ENCODE measurements around the gene UTP15.
A peak's percentile ranks its signal among the peaks of the same experiment; 100 is the strongest.

The UTP15 gene

GRCh38 chr5:73564018-73564417, 1.5 kb upstream of the UTP15 start:
- H3K4me3 ChIP-seq (ENCODE audit: low read length in 2 of 2) = peak overlapping the region; percentile 54 to 91
- H3K4me1 ChIP-seq (ENCODE audit: control insufficient read depth in 2 of 2, insufficient read depth in 2 of 2, low read length in 2 of 2) = peaks cover 20 to 21% of the 10 kb centered on the region in 2 donors
- H3K9ac ChIP-seq (ENCODE audit: low read depth in 1 of 2, low read length in 2 of 2) = peak overlapping the region; percentile 94 to 99
- H3K9me3 ChIP-seq (ENCODE audit: control insufficient read depth in 2 of 2, low read length in 2 of 2) = no peaks in the 10 kb centered on the region
- no peak overlapping the region for H3K27ac ChIP-seq (ENCODE audit: low read depth in 2 of 2, low read length in 2 of 2)
- H3K27me3 ChIP-seq (ENCODE audit: control insufficient read depth in 2 of 2, insufficient read depth in 2 of 2, low read length in 2 of 2) = no peaks in the 10 kb centered on the region
- peaks cover 9 to 14% of the 10 kb centered on the region in 2 donors for H3K36me3 ChIP-seq (ENCODE audit: control insufficient read depth in 2 of 2, insufficient read depth in 2 of 2, low read length in 2 of 2)

DNA sequence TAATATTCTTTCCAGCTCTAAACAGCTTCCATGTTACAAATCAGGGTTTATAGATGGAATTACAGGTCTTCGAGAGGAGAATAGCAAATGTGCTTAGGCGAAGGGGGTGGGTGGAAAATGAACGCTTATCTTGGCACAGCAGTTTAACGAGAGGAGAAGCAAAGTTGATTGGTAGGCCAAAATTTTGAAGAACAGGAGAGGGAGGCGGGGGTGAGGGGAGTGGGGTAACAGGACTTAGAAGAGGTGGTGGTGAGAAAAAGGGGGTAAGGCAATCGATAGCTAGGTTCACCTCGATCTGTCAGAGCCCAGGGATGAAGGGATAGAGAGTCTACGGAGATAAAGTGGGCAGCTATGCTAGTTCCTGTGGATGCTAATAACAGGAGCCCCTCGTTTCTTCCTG, 868 bp upstream of the UTP15 start:
- Histone ChIP-seq H3K27me3 (ENCODE audit: control insufficient read depth in 2 of 2, insufficient read depth in 2 of 2, low read length in 2 of 2) (no peaks in the 10 kb centered on the region), H3K27ac (ENCODE audit: low read depth in 2 of 2, low read length in 2 of 2) (peak overlapping the region; percentile 83 to 93), H3K4me1 (ENCODE audit: control insufficient read depth in 2 of 2, insufficient read depth in 2 of 2, low read length in 2 of 2) (peaks cover 20 to 21% of the 10 kb centered on the region in 2 donors), H3K4me3 (ENCODE audit: low read length in 2 of 2) (peak overlapping the region; percentile 91), H3K9ac (ENCODE audit: low read depth in 1 of 2, low read length in 2 of 2) (peak overlapping the region; percentile 94 to 99), H3K9me3 (ENCODE audit: control insufficient read depth in 2 of 2, low read length in 2 of 2) (no peaks in the 10 kb centered on the region), H3K36me3 (ENCODE audit: control insufficient read depth in 2 of 2, insufficient read depth in 2 of 2, low read length in 2 of 2) (peaks cover 9 to 17% of the 10 kb centered on the region in 2 donors)

- Histone ChIP-seq H3K4me1 (ENCODE audit: control insufficient read depth in 2 of 2, insufficient read depth in 2 of 2, low read length in 2 of 2) (peaks cover 20 to 21% of the 10 kb centered on the region in 2 donors), H3K27ac (ENCODE audit: low read depth in 2 of 2, low read length in 2 of 2) (peak overlapping the region; percentile 83 to 93), H3K9ac (ENCODE audit: low read depth in 1 of 2, low read length in 2 of 2) (peak overlapping the region; percentile 94 to 99), H3K4me3 (ENCODE audit: low read length in 2 of 2) (peak overlapping the region; percentile 91), H3K27me3 (ENCODE audit: control insufficient read depth in 2 of 2, insufficient read depth in 2 of 2, low read length in 2 of 2) (no peaks in the 10 kb centered on the region), H3K36me3 (ENCODE audit: control insufficient read depth in 2 of 2, insufficient read depth in 2 of 2, low read length in 2 of 2) (peaks cover 10 to 15% of the 10 kb centered on the region in 2 donors), H3K9me3 (ENCODE audit: control insufficient read depth in 2 of 2, low read length in 2 of 2) (no peaks in the 10 kb centered on the region)
These were observed 515 bp downstream of the UTP15 start for GRCh38 chr5:73565969-73566547.

GRCh38 chr5:73582285-73583145, 17.0 kb downstream of the UTP15 start:
- no peak overlapping the region for H3K9ac ChIP-seq (ENCODE audit: low read depth in 1 of 2, low read length in 2 of 2)
- peaks cover 25 to 28% of the 10 kb centered on the region in 2 donors for H3K36me3 ChIP-seq (ENCODE audit: control insufficient read depth in 2 of 2, insufficient read depth in 2 of 2, low read length in 2 of 2)

GRCh38 chr5:73587923-73588322, 22.4 kb downstream of the UTP15 start:
- H3K9ac ChIP-seq (ENCODE audit: low read depth in 1 of 2, low read length in 2 of 2) = no peak overlapping the region
- no peaks in the 10 kb centered on the region for H3K4me1 ChIP-seq (ENCODE audit: control insufficient read depth in 2 of 2, insufficient read depth in 2 of 2, low read length in 2 of 2)
- no peak overlapping the region for H3K4me3 ChIP-seq (ENCODE audit: low read length in 2 of 2)
- H3K27ac ChIP-seq (ENCODE audit: low read depth in 2 of 2, low read length in 2 of 2) = no peak overlapping the region
- no peaks in the 10 kb centered on the region for H3K27me3 ChIP-seq (ENCODE audit: control insufficient read depth in 2 of 2, insufficient read depth in 2 of 2, low read length in 2 of 2)
- H3K36me3 ChIP-seq (ENCODE audit: control insufficient read depth in 2 of 2, insufficient read depth in 2 of 2, low read length in 2 of 2) = no peaks in the 10 kb centered on the region
- H3K9me3 ChIP-seq (ENCODE audit: control insufficient read depth in 2 of 2, low read length in 2 of 2) = no peaks in the 10 kb centered on the region

More at GRCh38 chr5:73582285-73583145, 17.0 kb downstream of the UTP15 start:
- no peak overlapping the region for H3K27ac ChIP-seq (ENCODE audit: low read depth in 2 of 2, low read length in 2 of 2)
- H3K4me1 ChIP-seq (ENCODE audit: control insufficient read depth in 2 of 2, insufficient read depth in 2 of 2, low read length in 2 of 2) = no peaks in the 10 kb centered on the region
- H3K4me3 ChIP-seq (ENCODE audit: low read length in 2 of 2) = no peak overlapping the region
- H3K27me3 ChIP-seq (ENCODE audit: control insufficient read depth in 2 of 2, insufficient read depth in 2 of 2, low read length in 2 of 2) = no peaks in the 10 kb centered on the region
- no peaks in the 10 kb centered on the region for H3K9me3 ChIP-seq (ENCODE audit: control insufficient read depth in 2 of 2, low read length in 2 of 2)

DNA sequence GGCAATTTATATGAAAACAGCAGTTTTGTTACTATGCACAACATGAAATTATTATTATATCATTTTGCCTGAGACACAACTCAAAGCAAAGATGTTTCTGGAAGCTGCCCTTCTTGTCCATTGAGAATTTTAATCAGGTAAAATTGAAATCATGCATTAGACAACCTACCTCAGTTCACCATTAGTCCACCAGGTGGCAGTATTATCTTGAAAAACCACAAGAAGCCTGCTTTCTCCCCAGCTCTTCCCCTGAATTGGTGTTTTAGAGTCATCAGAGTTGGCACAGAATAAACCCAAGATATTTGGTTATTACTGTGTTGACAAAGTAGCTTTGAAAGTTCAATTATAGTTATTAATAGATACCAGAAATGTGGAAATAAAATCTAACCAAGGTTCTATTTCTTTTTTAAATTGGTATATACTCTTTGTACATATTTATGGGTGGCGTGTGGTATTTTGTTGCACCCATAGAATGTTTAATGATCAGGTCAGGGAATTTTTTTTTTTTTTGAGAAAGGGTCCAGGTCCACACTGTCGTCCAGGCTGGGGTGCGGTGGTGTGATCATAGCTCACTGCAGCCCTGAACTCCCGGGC, 25.7 kb downstream of the UTP15 start:
- H3K27me3 ChIP-seq (ENCODE audit: control insufficient read depth in 2 of 2, insufficient read depth in 2 of 2, low read length in 2 of 2) = no peaks in the 10 kb centered on the region
- no peaks in the 10 kb centered on the region for H3K36me3 ChIP-seq (ENCODE audit: control insufficient read depth in 2 of 2, insufficient read depth in 2 of 2, low read length in 2 of 2)

GRCh38 chr5:73591698-73592501, 26.4 kb downstream of the UTP15 start:
- Histone ChIP-seq H3K36me3 (ENCODE audit: control insufficient read depth in 2 of 2, insufficient read depth in 2 of 2, low read length in 2 of 2) (no peaks in the 10 kb centered on the region), H3K4me1 (ENCODE audit: control insufficient read depth in 2 of 2, insufficient read depth in 2 of 2, low read length in 2 of 2) (no peaks in the 10 kb centered on the region), H3K4me3 (ENCODE audit: low read length in 2 of 2) (no peak overlapping the region), H3K27me3 (ENCODE audit: control insufficient read depth in 2 of 2, insufficient read depth in 2 of 2, low read length in 2 of 2) (no peaks in the 10 kb centered on the region), H3K9me3 (ENCODE audit: control insufficient read depth in 2 of 2, low read length in 2 of 2) (no peaks in the 10 kb centered on the region), H3K27ac (ENCODE audit: low read depth in 2 of 2, low read length in 2 of 2) (no peak overlapping the region), H3K9ac (ENCODE audit: low read depth in 1 of 2, low read length in 2 of 2) (no peak overlapping the region)

More for the DNA sequence above, 25.7 kb downstream of the UTP15 start:
- Histone ChIP-seq H3K27ac (ENCODE audit: low read depth in 2 of 2, low read length in 2 of 2) (no peak overlapping the region), H3K9ac (ENCODE audit: low read depth in 1 of 2, low read length in 2 of 2) (no peak overlapping the region), H3K9me3 (ENCODE audit: control insufficient read depth in 2 of 2, low read length in 2 of 2) (no peaks in the 10 kb centered on the region), H3K4me1 (ENCODE audit: control insufficient read depth in 2 of 2, insufficient read depth in 2 of 2, low read length in 2 of 2) (no peaks in the 10 kb centered on the region), H3K4me3 (ENCODE audit: low read length in 2 of 2) (no peak overlapping the region)

DNA sequence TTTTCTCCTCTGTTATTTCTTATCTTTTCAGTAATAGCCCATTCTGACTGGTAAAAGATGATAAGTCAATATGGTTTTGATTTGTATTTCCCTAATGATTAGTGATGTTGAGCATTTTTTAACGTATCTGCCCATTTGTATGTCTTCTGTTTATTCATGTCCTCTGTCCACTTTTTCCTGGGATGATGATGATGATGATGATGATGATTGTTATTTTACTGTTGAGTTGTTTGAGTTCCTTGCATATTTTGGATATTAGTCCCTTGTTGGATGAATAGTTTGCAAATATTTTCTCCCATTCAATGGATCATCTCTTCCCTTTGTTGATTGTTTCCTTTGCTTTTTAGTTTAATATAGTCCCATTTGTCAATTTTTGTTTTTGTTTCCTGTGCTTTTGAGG, 27.0 kb downstream of the UTP15 start:
- Histone ChIP-seq H3K4me3 (ENCODE audit: low read length in 2 of 2) (no peak overlapping the region), H3K27ac (ENCODE audit: low read depth in 2 of 2, low read length in 2 of 2) (no peak overlapping the region), H3K9ac (ENCODE audit: low read depth in 1 of 2, low read length in 2 of 2) (no peak overlapping the region), H3K27me3 (ENCODE audit: control insufficient read depth in 2 of 2, insufficient read depth in 2 of 2, low read length in 2 of 2) (no peaks in the 10 kb centered on the region), H3K36me3 (ENCODE audit: control insufficient read depth in 2 of 2, insufficient read depth in 2 of 2, low read length in 2 of 2) (no peaks in the 10 kb centered on the region), H3K4me1 (ENCODE audit: control insufficient read depth in 2 of 2, insufficient read depth in 2 of 2, low read length in 2 of 2) (no peaks in the 10 kb centered on the region), H3K9me3 (ENCODE audit: control insufficient read depth in 2 of 2, low read length in 2 of 2) (no peaks in the 10 kb centered on the region)

GRCh38 chr5:73596705-73597328, 31.3 kb downstream of the UTP15 start:
- Histone ChIP-seq H3K9ac (ENCODE audit: low read depth in 1 of 2, low read length in 2 of 2) (no peak overlapping the region), H3K36me3 (ENCODE audit: control insufficient read depth in 2 of 2, insufficient read depth in 2 of 2, low read length in 2 of 2) (no peaks in the 10 kb centered on the region), H3K4me3 (ENCODE audit: low read length in 2 of 2) (no peak overlapping the region), H3K4me1 (ENCODE audit: control insufficient read depth in 2 of 2, insufficient read depth in 2 of 2, low read length in 2 of 2) (no peaks in the 10 kb centered on the region), H3K27ac (ENCODE audit: low read depth in 2 of 2, low read length in 2 of 2) (no peak overlapping the region), H3K27me3 (ENCODE audit: control insufficient read depth in 2 of 2, insufficient read depth in 2 of 2, low read length in 2 of 2) (no peaks in the 10 kb centered on the region), H3K9me3 (ENCODE audit: control insufficient read depth in 2 of 2, low read length in 2 of 2) (peaks cover 0 to 3% of the 10 kb centered on the region in 2 donors)
